ENCODE results near the gene TACR1.

- TF ChIP-seq CTCF (IDR thresholded peaks at IDR 0.05) (no peak), POLR2A (IDR thresholded peaks at IDR 0.05) (no peak)
Observed at GRCh38 chr2:75047189-75047991, 151.9 kb downstream of the TACR1 start.

Measured in Peyer's patch (tissue), 4 donors.